ENCODE measurements around the gene FAN1. TPM values are rescaled to one million over a fixed set of nuclear protein-coding genes. Genes with fewer than 3 reads are reported as not detected.

Gene FAN1
- total and polyA plus RNA-seq, 9 of the 15 experiments (the other 6 are each of a cell fraction or from before 2014, with no cell fraction given): 1.5 to 16.8 (median 12.0) TPM

DNA sequence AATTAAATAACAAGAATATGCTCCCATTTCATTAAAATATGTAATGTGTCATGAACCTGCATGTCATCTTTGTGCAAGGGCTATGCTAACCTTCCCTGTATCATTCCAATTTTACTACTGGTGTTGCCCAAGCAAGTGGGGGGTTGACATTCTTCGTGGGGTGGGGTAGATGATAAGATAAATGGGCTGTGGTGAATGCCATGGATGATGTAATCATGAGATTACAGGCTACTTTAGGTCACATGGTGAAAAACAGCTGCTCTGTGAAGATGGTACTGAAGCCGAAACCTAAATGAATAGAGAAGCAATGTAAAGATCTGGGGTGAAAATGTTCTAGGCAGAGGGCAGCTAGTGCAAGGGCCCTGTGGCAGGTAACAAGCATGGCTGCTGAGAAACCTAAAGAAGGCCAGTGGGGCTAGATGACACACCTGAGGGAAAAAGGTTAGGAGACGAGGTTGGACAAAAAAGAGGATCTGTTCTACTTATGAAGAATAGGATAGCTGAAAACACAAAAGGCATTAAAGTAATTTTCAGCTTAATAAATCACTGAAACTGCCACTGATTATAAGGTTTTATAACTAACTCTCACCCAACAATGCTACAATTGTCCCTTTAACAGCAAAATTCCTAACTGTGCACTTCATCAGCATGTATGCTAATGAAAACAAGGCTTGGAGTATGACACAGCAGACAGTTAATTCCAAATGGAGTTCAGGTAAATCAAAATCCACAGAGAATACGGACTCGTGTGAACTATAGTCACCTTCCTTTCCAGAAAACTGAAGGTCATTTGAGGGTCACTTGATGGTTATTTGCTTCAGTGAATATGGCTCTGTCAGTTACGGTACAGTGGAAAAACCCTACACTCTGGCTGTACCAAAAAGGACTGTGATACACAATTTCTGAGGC is 52.8 kb downstream of the FAN1 start (continued):
- peak; percentile 44; the same call in 1 of the 2 replicates for TF ChIP-seq USF2 (CRISPR knock-in tag; IDR thresholded peaks at IDR 0.05)
- peak; percentile 58 for TF ChIP-seq ATF7 (IDR thresholded peaks at IDR 0.05)

- H3K79me2 ChIP-seq (ENCODE audit: control insufficient read depth, insufficient read depth, low read length): no peaks in the 10 kb centered on the region
- H3K4me3 ChIP-seq: no peak overlapping the region
- ATAC-seq (no peak), FAIRE-seq (no peak), DNase-seq (ENCODE audit: extremely low read depth in 1 of 4, low spot score in 3 of 4) (no peak)
- in situ Hi-C loops (cut with MboI): no loop called here
- intact Hi-C loops (cut with micrococcal nuclease): no loop called here
- H3K27me3 ChIP-seq (ENCODE audit: control insufficient read depth in 2 of 2, insufficient read depth in 2 of 2, low read length in 2 of 2): no peaks in the 10 kb centered on the region
- CTCF ChIA-PET (ENCODE audit: low intra/inter-chr PET ratio): no interaction called here
- H3K4me1 ChIP-seq (replicated peaks in 1 of 2; ENCODE audit: control insufficient read depth in 2 of 2, insufficient read depth in 2 of 2, low read length in 2 of 2): peaks cover 4 to 9% of the 10 kb centered on the region in 2 experiments; a peak in 4 of 5 replicates
- H3K27ac ChIP-seq (ENCODE audit: extremely low read depth, low read depth, low read length): no peak overlapping the region
- no TSS peak for BruUV-seq (replicated peaks)
- H4K20me1 ChIP-seq (replicated peaks; ENCODE audit: control insufficient read depth, insufficient read depth, low read length): no peaks in the 10 kb centered on the region
- 84% methylated on average over 5 of the region's 5 CpGs for WGBS (ENCODE audit: insufficient coverage, low coverage, missing lambda C conversion rate)
- H2AFZ ChIP-seq (ENCODE audit: low read depth, low read length): no peak overlapping the region
- POLR2A ChIA-PET: interaction anchor here (0.7 kb wide), 1 partner anchor 43 kb away, joined by 3 read pairs; no protein-coding TSS in a partner anchor
- H3K4me2 ChIP-seq (ENCODE audit: insufficient read depth, low read length): no peak overlapping the region
- H3K36me3 ChIP-seq (ENCODE audit: control insufficient read depth, insufficient read depth, low read length): peaks cover 26% of the 10 kb centered on the region
- H3K9me1 ChIP-seq (ENCODE audit: control insufficient read depth, insufficient read depth, low read length): no peaks in the 10 kb centered on the region
- H3K9me3 ChIP-seq (replicated peaks; ENCODE audit: control insufficient read depth, insufficient read depth, low read depth, low read length): no peaks in the 10 kb centered on the region
- H3K9ac ChIP-seq (ENCODE audit: insufficient read depth in 1 of 2, low read depth in 2 of 2, low read length in 2 of 2): no peak overlapping the region
- TF ChIP-seq MTA1 (IDR thresholded peaks at IDR 0.05; ENCODE audit: borderline replicate concordance): no peak
- TF ChIP-seq, protein P1, sequence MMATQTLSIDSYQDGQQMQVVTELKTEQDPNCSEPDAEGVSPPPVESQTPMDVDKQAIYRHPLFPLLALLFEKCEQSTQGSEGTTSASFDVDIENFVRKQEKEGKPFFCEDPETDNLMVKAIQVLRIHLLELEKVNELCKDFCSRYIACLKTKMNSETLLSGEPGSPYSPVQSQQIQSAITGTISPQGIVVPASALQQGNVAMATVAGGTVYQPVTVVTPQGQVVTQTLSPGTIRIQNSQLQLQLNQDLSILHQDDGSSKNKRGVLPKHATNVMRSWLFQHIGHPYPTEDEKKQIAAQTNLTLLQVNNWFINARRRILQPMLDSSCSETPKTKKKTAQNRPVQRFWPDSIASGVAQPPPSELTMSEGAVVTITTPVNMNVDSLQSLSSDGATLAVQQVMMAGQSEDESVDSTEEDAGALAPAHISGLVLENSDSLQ (IDR thresholded peaks at IDR 0.05): no peak
- no peak for TF ChIP-seq ZNF239 (CRISPR knock-in tag; IDR thresholded peaks at IDR 0.05)
- no peak for TF ChIP-seq E2F5 (CRISPR knock-in tag; IDR thresholded peaks at IDR 0.05)
- TF ChIP-seq PURB (CRISPR knock-in tag; IDR thresholded peaks at IDR 0.05; ENCODE audit: low read depth): no peak
- no peak for TF ChIP-seq ATF6 (CRISPR knock-in tag; IDR thresholded peaks at IDR 0.05)
- no peak for TF ChIP-seq ZNF165 (CRISPR knock-in tag; IDR thresholded peaks at IDR 0.05; ENCODE audit: borderline replicate concordance)
- TF ChIP-seq PTRF (tag; IDR thresholded peaks at IDR 0.05): no peak
- TF ChIP-seq SMAD1 (IDR thresholded peaks at IDR 0.05; ENCODE audit: low read depth, low read length, partially characterized antibody): no peak
- no peak for TF ChIP-seq ZSCAN32 (CRISPR knock-in tag; IDR thresholded peaks at IDR 0.05)
Observed at GRCh38 chr15:30958219-30958618, 54.5 kb downstream of the FAN1 start.
